Measurements from ENCODE around the gene ADH1C. TPM values are rescaled to one million over a fixed set of nuclear protein-coding genes. Genes with fewer than 3 reads are reported as not detected.
"Not testable (repeated sequence)": the region's sequence is repeated elsewhere in the genome, so short reads cannot be mapped to it uniquely, and the experiment has no call there.

ADH1C gene
- total RNA-seq, 1 donor from 2014 or later: 13.0 TPM

DNA sequence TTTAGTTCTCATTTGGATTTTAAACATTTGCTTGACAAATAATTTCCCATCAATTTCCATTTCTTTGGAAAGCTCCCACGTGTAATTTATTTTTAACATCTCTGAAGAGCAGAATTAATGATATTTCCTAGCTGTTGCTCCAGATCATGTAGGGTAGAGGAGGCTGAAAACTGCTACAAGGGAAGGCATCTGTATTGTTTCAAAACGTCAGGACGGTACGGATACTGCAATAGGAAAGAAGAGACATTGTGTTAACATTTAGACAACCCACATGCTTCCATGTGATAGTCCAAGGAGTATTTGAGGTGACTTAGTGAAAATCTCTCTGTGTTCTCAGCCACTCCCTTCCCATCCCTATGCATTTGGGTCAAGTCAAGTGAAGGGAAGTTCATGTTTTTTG lies 16.0 kb downstream of the ADH1C start:
- Histone ChIP-seq H3K4me1 (ENCODE audit: control insufficient read depth in 3 of 3, insufficient read depth in 3 of 3, low read length in 3 of 3) (no peaks in the 10 kb centered on the region), H3K4me3 (ENCODE audit: low read length in 3 of 3) (no peak overlapping the region), H3K36me3 (ENCODE audit: control insufficient read depth in 3 of 3, insufficient read depth in 3 of 3, low read length in 3 of 3) (no peaks in the 10 kb centered on the region), H3K9me3 (ENCODE audit: control insufficient read depth in 3 of 3, low read length in 3 of 3) (no peaks in the 10 kb centered on the region), H3K27ac (ENCODE audit: low read depth, low read length) (no peak overlapping the region), H3K9ac (ENCODE audit: low read depth in 1 of 3, low read length in 3 of 3) (no peak overlapping the region), H3K27me3 (ENCODE audit: control insufficient read depth in 3 of 3, insufficient read depth in 3 of 3, low read length in 3 of 3) (no peaks in the 10 kb centered on the region)

DNA sequence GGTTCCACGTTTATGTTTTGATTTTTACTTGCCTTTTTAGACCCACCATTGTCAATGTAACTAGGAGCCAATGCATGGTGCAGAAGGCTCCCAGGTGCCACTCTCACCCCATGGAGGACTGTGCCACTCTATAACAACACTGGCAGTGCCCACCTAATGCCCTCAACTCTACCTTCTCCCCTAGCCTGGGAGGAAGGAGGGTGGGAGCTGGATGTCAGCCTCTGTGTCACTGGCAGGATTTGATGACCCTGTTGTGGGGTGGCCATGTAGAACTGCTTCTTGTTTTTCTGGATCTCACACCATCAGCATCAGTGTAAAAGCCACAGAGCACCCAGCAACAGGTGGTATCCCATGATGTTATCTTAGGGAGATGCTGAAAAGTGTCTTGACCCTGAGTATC lies 17.7 kb downstream of the ADH1C start:
- H3K27ac ChIP-seq (ENCODE audit: low read depth, low read length): no peak overlapping the region
- H3K4me1 ChIP-seq (ENCODE audit: control insufficient read depth in 3 of 3, insufficient read depth in 3 of 3, low read length in 3 of 3): no peaks in the 10 kb centered on the region
- H3K4me3 ChIP-seq (ENCODE audit: low read length in 3 of 3): no peak overlapping the region
- H3K9ac ChIP-seq (ENCODE audit: low read depth in 1 of 3, low read length in 3 of 3): no peak overlapping the region
- no peaks in the 10 kb centered on the region for H3K36me3 ChIP-seq (ENCODE audit: control insufficient read depth in 3 of 3, insufficient read depth in 3 of 3, low read length in 3 of 3)
- no peaks in the 10 kb centered on the region for H3K9me3 ChIP-seq (ENCODE audit: control insufficient read depth in 3 of 3, low read length in 3 of 3)
- no peaks in the 10 kb centered on the region for H3K27me3 ChIP-seq (ENCODE audit: control insufficient read depth in 3 of 3, insufficient read depth in 3 of 3, low read length in 3 of 3)

DNA sequence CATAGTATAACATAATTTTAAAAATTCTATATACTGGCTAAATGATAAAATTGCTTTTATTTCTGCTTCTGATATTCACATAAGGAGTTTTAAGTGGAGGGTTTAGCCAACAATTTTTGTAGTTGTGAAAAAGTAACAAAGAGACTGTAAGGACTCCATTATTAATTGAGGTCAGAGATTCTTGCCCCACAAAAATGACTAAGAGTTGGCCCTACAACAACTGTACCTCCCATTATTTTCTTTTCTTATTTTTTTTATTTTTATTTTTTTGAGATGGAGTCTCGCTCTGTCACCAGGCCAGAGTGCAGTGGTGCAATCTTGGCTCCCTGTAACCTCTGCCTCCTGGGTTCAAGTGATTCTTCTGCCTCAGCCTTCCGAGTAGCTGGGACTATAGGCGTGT lies 21.9 kb downstream of the ADH1C start:
- Histone ChIP-seq H3K4me3 (ENCODE audit: low read length in 3 of 3) (no peak overlapping the region), H3K36me3 (ENCODE audit: control insufficient read depth in 3 of 3, insufficient read depth in 3 of 3, low read length in 3 of 3) (no peaks in the 10 kb centered on the region), H3K9ac (ENCODE audit: low read depth in 1 of 3, low read length in 3 of 3) (no peak overlapping the region), H3K9me3 (ENCODE audit: control insufficient read depth in 3 of 3, low read length in 3 of 3) (no peaks in the 10 kb centered on the region), H3K27me3 (ENCODE audit: control insufficient read depth in 3 of 3, insufficient read depth in 3 of 3, low read length in 3 of 3) (no peaks in the 10 kb centered on the region), H3K27ac (ENCODE audit: low read depth, low read length) (no peak overlapping the region), H3K4me1 (ENCODE audit: control insufficient read depth in 3 of 3, insufficient read depth in 3 of 3, low read length in 3 of 3) (no peaks in the 10 kb centered on the region)

DNA sequence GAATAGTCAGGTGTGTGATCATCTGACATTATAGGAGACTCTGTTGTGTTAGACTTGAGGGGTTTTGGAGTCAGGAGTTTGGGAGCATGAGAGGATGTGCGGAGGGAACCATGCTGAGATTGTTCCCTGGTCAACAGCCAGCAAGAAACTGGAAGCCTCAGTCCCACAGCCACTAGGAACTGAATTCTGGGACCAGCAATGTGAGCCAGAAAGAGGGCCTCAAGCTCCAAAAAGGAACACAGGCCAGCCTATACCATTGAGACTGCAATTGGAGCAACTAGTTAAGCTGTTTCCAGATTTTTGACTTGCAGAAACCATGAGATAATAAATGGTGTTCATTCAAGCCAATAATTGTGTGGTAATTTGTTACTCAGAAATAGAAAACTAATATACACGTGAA lies 22.7 kb downstream of the ADH1C start:
- peaks cover 0 to 4% (median 0%) of the 10 kb centered on the region in 3 donors for H3K4me1 ChIP-seq (ENCODE audit: control insufficient read depth in 3 of 3, insufficient read depth in 3 of 3, low read length in 3 of 3)
- no peak overlapping the region for H3K27ac ChIP-seq (ENCODE audit: low read depth, low read length)
- no peaks in the 10 kb centered on the region for H3K27me3 ChIP-seq (ENCODE audit: control insufficient read depth in 3 of 3, insufficient read depth in 3 of 3, low read length in 3 of 3)
- H3K9me3 ChIP-seq (ENCODE audit: control insufficient read depth in 3 of 3, low read length in 3 of 3): no peaks in the 10 kb centered on the region
- H3K36me3 ChIP-seq (ENCODE audit: control insufficient read depth in 3 of 3, insufficient read depth in 3 of 3, low read length in 3 of 3): no peaks in the 10 kb centered on the region
- H3K4me3 ChIP-seq (ENCODE audit: low read length in 3 of 3): no peak overlapping the region
- no peak overlapping the region for H3K9ac ChIP-seq (ENCODE audit: low read depth in 1 of 3, low read length in 3 of 3)

DNA sequence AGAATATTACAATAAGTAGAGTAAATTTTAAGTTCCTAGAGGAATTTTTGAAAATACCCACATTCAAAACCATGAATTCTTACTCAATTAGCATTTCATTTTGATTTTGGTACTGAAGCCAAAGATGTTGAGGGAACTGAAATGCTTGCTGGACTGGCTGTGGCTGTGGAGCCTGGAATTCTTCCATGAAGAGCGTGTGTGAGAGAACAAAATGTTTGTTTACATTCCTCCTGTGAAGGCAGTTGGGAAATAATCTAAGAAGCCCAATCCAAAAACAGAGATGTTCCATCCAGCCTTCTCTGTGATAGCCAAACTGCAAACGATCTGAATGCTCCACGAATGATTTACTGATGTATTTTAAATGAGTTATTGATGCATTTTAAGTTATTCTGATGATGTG lies 27.6 kb downstream of the ADH1C start:
- peak overlapping the region in 1 of 3 donors; percentile 32 for H3K4me3 ChIP-seq (ENCODE audit: low read length in 3 of 3)
- no peaks in the 10 kb centered on the region for H3K36me3 ChIP-seq (ENCODE audit: control insufficient read depth in 3 of 3, insufficient read depth in 3 of 3, low read length in 3 of 3)
- H3K4me1 ChIP-seq (ENCODE audit: control insufficient read depth in 3 of 3, insufficient read depth in 3 of 3, low read length in 3 of 3): peaks cover 11 to 15% (median 12%) of the 10 kb centered on the region in 3 donors
- no peak overlapping the region for H3K9ac ChIP-seq (ENCODE audit: low read depth in 1 of 3, low read length in 3 of 3)
- H3K27me3 ChIP-seq (ENCODE audit: control insufficient read depth in 3 of 3, insufficient read depth in 3 of 3, low read length in 3 of 3): no peaks in the 10 kb centered on the region
- no peaks in the 10 kb centered on the region for H3K9me3 ChIP-seq (ENCODE audit: control insufficient read depth in 3 of 3, low read length in 3 of 3)
- peak overlapping the region; percentile 82 for H3K27ac ChIP-seq (ENCODE audit: low read depth, low read length)

DNA sequence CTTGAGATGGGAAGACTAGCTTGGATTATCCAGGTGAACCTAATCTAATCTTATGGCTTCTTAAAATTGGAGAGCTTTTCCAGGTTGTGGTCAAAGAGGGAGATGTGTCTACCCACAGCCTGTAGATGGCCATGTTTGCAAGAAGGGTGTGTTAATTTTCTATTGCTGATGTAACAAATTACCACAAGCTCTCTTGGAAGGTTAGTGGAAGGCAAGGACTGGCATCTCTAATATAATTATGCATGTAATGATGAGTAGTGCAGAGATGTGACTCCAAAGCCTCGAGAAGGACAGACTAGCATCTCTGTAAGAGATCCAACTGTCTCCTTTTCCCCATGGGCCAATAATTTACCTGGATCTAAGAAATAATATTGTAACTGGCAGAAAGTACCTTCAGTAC lies 28.2 kb downstream of the ADH1C start:
- H3K36me3 ChIP-seq (ENCODE audit: control insufficient read depth in 3 of 3, insufficient read depth in 3 of 3, low read length in 3 of 3): no peaks in the 10 kb centered on the region
- H3K27ac ChIP-seq (ENCODE audit: low read depth, low read length): peak overlapping the region; percentile 82
- H3K9ac ChIP-seq (ENCODE audit: low read depth in 1 of 3, low read length in 3 of 3): no peak overlapping the region
- peaks cover 11 to 15% (median 12%) of the 10 kb centered on the region in 3 donors for H3K4me1 ChIP-seq (ENCODE audit: control insufficient read depth in 3 of 3, insufficient read depth in 3 of 3, low read length in 3 of 3)
- no peaks in the 10 kb centered on the region for H3K9me3 ChIP-seq (ENCODE audit: control insufficient read depth in 3 of 3, low read length in 3 of 3)
- no peaks in the 10 kb centered on the region for H3K27me3 ChIP-seq (ENCODE audit: control insufficient read depth in 3 of 3, insufficient read depth in 3 of 3, low read length in 3 of 3)
- no peak overlapping the region for H3K4me3 ChIP-seq (ENCODE audit: low read length in 3 of 3)

DNA sequence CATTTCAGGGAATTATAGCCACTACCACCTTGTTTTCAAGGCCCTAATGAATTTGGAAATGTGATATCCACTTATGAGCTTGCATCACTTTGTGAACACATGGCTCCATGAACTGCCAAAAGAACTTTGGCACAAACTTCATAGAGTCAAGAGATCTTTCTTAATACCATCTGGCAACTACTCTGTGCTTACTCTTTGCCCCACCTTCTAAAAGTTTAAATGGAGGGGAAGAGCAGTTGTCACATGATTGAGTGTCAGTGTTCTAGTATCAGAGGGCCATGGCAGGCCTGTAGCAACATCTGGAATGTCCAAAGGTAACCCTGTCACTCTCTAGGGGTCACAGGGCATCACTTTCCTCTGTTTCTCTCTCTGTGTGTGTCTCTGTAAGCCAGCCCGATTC lies 28.8 kb downstream of the ADH1C start:
- Histone ChIP-seq H3K4me3 (ENCODE audit: low read length in 3 of 3) (no peak overlapping the region), H3K9me3 (ENCODE audit: control insufficient read depth in 3 of 3, low read length in 3 of 3) (no peaks in the 10 kb centered on the region)

DNA sequence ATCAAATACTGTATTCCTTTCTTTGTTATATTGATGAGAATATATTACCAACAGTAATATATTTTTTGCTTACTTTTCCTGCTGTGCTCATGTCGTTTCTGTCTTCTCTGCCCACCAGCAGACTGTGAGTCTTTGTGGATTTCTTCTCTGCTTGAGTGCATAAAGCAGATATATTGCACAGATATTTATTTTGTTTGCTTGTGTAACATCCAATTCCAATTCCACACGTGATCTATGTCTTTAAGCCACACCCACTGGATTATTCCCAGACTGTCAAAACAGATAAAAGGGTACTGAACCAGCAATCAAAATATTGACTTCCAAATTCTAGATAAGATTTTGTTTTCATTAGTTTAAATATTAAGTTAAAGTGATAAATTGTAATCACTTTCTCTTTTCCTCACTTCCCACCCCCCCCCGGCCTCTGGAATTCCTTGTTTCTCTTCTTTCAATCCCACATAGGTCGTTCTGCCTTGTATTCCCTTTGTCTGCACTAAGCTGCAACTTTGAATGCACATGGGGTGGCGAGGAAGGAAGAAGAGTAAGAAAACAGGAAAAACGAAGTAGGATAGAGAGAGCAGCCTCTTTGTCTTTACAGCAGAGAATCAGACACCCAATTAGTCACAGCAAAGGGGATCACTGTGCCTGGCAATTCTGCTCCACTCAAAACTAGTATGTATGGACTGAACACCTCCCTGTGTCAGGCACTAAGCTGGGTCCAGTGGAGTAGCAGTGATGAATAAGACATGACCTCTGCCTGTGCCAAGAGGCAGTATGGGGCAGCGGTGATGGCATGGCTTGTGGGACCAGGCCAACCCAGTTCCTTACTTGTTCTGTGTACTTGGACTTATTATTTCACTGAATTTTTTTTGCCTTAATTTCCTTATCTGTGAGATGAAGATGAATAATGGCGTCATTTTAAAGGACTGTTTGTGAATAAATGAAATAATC lies 31.0 kb downstream of the ADH1C start, which contains the start of gene ADH1B:
Gene ADH1B (minus strand): TSS at position 161 of the 951 bp plus-strand sequence. CDS start 70 bp downstream, at position 91.
- no peaks in the 10 kb centered on the region for H3K36me3 ChIP-seq (ENCODE audit: control insufficient read depth in 3 of 3, insufficient read depth in 3 of 3, low read length in 3 of 3)
- peak within 1 kb of the TSS in 1 of 3 donors; percentile 46 for H3K4me3 ChIP-seq (ENCODE audit: low read length in 3 of 3)
- H3K27me3 ChIP-seq (ENCODE audit: control insufficient read depth in 3 of 3, insufficient read depth in 3 of 3, low read length in 3 of 3): no peaks in the 10 kb centered on the region
- H3K4me1 ChIP-seq (ENCODE audit: control insufficient read depth in 3 of 3, insufficient read depth in 3 of 3, low read length in 3 of 3): peaks cover 11 to 15% (median 12%) of the 10 kb centered on the region in 3 donors
- no peaks in the 10 kb centered on the region for H3K9me3 ChIP-seq (ENCODE audit: control insufficient read depth in 3 of 3, low read length in 3 of 3)
- no peak within 1 kb of the TSS for H3K9ac ChIP-seq (ENCODE audit: low read depth in 1 of 3, low read length in 3 of 3)
- H3K27ac ChIP-seq (ENCODE audit: low read depth, low read length): no peak within 1 kb of the TSS

More for the DNA sequence above, 28.8 kb downstream of the ADH1C start:
- Histone ChIP-seq H3K36me3 (ENCODE audit: control insufficient read depth in 3 of 3, insufficient read depth in 3 of 3, low read length in 3 of 3) (no peaks in the 10 kb centered on the region), H3K27me3 (ENCODE audit: control insufficient read depth in 3 of 3, insufficient read depth in 3 of 3, low read length in 3 of 3) (no peaks in the 10 kb centered on the region), H3K9ac (ENCODE audit: low read depth in 1 of 3, low read length in 3 of 3) (no peak overlapping the region), H3K4me1 (ENCODE audit: control insufficient read depth in 3 of 3, insufficient read depth in 3 of 3, low read length in 3 of 3) (peaks cover 11 to 15% (median 12%) of the 10 kb centered on the region in 3 donors), H3K27ac (ENCODE audit: low read depth, low read length) (peak overlapping the region; percentile 82)

DNA sequence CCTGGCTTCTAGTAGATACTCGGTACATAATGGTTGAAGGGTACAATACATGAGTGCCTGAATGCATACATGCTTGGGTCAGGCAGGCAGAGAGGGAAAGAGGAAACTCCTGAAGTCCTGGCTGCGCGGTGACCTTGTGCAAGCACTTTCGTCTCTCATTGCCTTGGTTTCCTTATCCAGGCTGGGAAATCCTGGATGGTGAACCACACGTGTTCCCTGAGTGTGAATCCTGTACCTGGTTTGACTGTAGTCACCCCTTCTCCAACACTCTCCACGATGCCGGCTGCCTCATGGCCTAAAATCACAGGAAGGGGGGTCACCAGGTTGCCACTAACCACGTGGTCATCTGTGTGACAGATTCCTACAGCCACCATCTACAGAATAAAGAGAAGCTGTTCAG lies 34.7 kb downstream of the ADH1C start:
- H3K9me3 ChIP-seq (ENCODE audit: control insufficient read depth in 3 of 3, low read length in 3 of 3); H3K27ac ChIP-seq (ENCODE audit: low read depth, low read length); H3K36me3 ChIP-seq (ENCODE audit: control insufficient read depth in 3 of 3, insufficient read depth in 3 of 3, low read length in 3 of 3); H3K4me3 ChIP-seq (ENCODE audit: low read length in 3 of 3); H3K9ac ChIP-seq (ENCODE audit: low read depth in 1 of 3, low read length in 3 of 3); H3K27me3 ChIP-seq (ENCODE audit: control insufficient read depth in 3 of 3, insufficient read depth in 3 of 3, low read length in 3 of 3); H3K4me1 ChIP-seq (ENCODE audit: control insufficient read depth in 3 of 3, insufficient read depth in 3 of 3, low read length in 3 of 3): not testable (repeated sequence)

DNA sequence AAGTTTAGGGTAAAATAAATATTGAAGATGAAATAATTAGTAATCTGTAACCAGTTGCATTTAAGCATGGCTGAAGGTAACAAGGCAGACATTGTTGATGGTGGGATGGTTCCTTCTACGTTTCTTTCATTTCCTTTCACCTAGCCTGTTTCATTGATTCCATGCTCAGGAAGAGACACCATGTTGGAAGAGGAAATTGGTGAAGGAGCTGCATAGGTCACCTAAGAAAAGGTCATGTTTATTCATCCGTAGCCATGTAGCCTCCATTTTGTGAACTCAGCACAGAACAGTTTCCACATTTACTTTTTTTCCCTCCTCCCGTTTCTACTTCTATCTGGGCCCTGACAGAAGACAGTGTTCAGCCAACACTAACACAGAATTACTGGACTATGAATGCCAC lies 35.2 kb downstream of the ADH1C start:
- Histone ChIP-seq H3K36me3 (ENCODE audit: control insufficient read depth in 3 of 3, insufficient read depth in 3 of 3, low read length in 3 of 3) (no peaks in the 10 kb centered on the region), H3K27me3 (ENCODE audit: control insufficient read depth in 3 of 3, insufficient read depth in 3 of 3, low read length in 3 of 3) (no peaks in the 10 kb centered on the region), H3K27ac (ENCODE audit: low read depth, low read length) (no peak overlapping the region), H3K4me3 (ENCODE audit: low read length in 3 of 3) (no peak overlapping the region), H3K9me3 (ENCODE audit: control insufficient read depth in 3 of 3, low read length in 3 of 3) (no peaks in the 10 kb centered on the region), H3K4me1 (ENCODE audit: control insufficient read depth in 3 of 3, insufficient read depth in 3 of 3, low read length in 3 of 3) (no peaks in the 10 kb centered on the region), H3K9ac (ENCODE audit: low read depth in 1 of 3, low read length in 3 of 3) (no peak overlapping the region)

All from skeletal muscle tissue (tissue), 4 donors.